ENCODE data around the gene KRTAP10-3.
"Not testable (repeated sequence)": the region's sequence is repeated elsewhere in the genome, so short reads cannot be mapped to it uniquely, and the experiment has no call there.

The KRTAP10-3 gene

DNA sequence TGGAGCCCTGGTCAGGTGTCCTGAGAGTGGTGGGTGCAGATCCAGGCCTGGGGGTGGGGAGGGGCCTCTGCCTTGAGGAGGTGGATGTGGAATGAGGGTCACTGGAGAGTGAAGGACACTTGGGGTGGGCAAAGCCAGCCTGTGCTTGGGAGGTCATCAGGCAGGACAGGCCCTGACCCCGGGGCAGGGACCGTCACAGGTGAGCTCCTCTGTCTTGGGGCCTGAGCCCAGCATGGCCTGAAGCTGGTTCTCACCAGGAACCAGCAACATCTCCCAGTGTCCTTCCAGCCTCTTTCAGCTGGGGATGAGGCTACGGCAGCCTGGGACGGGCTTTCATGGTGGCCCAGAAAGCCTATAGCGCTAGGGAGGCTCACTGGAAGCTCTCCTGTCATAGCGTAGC is 6.5 kb downstream of the KRTAP10-3 start:
- H3K36me3 Mint-ChIP-seq (ENCODE audit: low read depth): peaks cover 10% of the 10 kb centered on the region
- H3K4me3 Mint-ChIP-seq: no peak overlapping the region
- no peak for DNase-seq (ENCODE audit: low spot score)
- H3K4me1 Mint-ChIP-seq (ENCODE audit: low read depth): peaks cover 10% of the 10 kb centered on the region
- no peak overlapping the region for H3K27ac Mint-ChIP-seq
- H3K9me3 Mint-ChIP-seq: peaks cover 15% of the 10 kb centered on the region
- peaks cover 2% of the 10 kb centered on the region for H3K27me3 Mint-ChIP-seq (ENCODE audit: low read depth)

DNA sequence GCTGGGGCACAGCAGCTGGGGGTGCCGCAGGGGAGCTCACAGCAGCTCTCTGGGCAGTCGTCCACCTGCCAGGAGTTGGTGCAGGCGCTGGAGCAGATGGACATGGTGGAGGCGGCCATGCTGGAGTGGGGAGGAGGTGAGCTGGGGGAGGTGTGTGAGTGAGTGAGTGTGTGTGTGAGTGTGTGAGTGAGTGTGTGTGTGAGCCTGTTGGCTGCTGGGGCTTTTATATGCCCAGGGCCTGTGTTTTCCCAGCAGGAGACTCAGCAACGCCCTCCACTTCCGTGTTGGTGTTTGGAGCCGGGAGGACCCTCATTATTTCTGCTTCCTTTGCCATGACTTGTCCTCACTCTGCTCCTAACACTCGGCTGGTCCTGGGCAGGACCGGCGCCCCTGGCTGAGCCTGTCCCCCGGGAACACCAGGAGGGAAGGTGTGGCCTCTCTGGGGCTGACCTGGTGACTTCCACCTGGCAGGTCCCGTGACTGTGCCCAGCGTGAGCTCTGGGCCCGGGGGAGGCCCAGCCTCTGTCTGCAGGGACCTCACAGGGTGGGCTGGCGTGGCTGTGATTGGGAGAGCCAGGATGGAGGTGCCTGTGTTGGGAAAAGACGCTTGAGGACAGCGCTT is 7.1 kb downstream of the KRTAP10-3 start, which contains the start of gene KRTAP10-2:
Gene KRTAP10-2, minus strand, starts transcription at position 166 of the 622 bp plus-strand sequence. Its CDS starts 47 bp downstream, at position 119.
- H3K4me1 Mint-ChIP-seq (ENCODE audit: low read depth): peaks cover 11% of the 10 kb centered on the region
- no peak within 1 kb of the TSS for H3K27ac Mint-ChIP-seq
- H3K9me3 Mint-ChIP-seq: peaks cover 22% of the 10 kb centered on the region
- no peak for DNase-seq (ENCODE audit: low spot score)
- H3K36me3 Mint-ChIP-seq (ENCODE audit: low read depth): peaks cover 17% of the 10 kb centered on the region
- H3K4me3 Mint-ChIP-seq: no peak within 1 kb of the TSS
- peaks cover 2% of the 10 kb centered on the region for H3K27me3 Mint-ChIP-seq (ENCODE audit: low read depth)

DNA sequence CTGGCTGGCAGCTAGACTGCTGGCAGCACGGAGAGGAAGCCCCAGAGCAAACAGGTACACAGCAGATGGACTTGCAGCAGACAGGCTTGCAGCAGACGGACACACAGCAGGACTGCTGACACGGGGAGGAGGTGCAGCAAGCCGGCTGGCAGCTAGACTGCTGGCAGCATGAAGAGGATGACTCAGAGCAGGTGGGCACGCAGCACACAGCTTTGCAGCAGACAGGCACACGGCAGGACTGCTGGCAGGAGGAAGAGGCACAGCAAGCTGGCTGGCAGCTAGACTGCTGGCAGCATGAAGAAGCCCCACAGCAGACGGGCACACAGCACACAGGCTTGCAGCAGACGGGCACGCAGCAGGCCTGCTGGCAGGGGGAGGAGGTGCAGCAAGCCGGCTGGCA is 7.8 kb downstream of the KRTAP10-3 start:
- Mint-ChIP-seq H3K4me3 (no peak overlapping the region), H3K27me3 (ENCODE audit: low read depth) (peaks cover 2% of the 10 kb centered on the region), H3K36me3 (ENCODE audit: low read depth) (peaks cover 17% of the 10 kb centered on the region), H3K27ac (no peak overlapping the region), H3K4me1 (ENCODE audit: low read depth) (peaks cover 11% of the 10 kb centered on the region), H3K9me3 (peaks cover 22% of the 10 kb centered on the region)
- no peak for DNase-seq (ENCODE audit: low spot score)

DNA sequence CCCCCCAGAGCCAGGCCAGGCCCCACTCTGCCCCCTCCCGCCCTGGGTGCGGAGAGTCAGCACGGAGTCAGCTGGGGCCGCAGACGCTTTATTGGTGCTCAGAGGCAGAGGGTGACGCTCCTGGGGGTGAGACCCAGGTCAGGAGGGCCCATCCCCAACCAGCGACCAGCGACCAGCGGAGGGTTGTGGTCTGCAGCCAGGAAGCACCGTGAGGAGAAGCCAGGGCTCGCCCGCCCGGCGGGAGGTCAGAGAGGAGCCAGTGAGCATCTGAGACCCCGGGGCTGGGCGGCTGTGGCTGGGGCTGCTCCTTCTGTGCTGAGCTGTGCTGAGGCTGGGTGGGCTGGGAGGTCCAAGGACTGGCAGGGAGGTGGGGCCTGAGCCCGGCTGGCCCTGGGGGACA is 8.3 kb downstream of the KRTAP10-3 start:
- not testable (repeated sequence) for H3K4me3 Mint-ChIP-seq; H3K27ac Mint-ChIP-seq; H3K27me3 Mint-ChIP-seq (ENCODE audit: low read depth); DNase-seq (ENCODE audit: low spot score)
- peaks cover 20% of the 10 kb centered on the region for H3K36me3 Mint-ChIP-seq (ENCODE audit: low read depth)
- peaks cover 11% of the 10 kb centered on the region for H3K4me1 Mint-ChIP-seq (ENCODE audit: low read depth)
- H3K9me3 Mint-ChIP-seq: peaks cover 27% of the 10 kb centered on the region

DNA sequence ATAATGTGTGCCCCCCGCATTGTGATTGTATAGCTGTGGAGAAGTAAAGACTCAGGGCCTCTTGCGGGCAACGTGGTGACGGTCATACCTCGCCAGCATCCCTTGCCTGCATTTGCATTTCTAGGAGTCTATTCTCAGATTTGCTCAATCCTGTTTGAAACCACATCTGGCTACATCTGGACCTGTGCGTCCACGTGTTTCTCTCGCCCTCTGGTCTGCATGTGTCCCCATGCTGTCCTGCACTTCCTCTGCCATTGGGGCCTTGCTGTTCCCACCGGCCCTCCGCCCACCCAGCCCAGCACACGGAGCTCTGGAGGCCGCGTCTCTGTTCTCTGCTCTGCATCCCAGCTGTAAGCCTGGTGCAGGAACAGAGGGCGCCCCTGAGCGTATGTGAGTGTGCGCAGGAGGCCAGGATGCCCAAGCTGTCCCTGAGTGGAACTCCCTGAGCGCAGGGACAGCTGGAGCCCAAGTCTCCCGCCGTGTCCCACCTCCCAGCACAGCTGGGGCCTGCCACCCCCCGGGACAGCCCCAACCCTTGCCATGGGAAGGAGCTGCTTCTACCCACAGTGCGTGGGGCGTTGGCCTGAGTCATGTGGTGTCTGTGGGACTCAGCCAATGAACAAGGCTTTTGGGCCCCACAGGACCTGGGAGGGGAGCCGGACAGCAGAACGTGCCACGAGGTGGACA is 8.9 kb downstream of the KRTAP10-3 start:
- peaks cover 27% of the 10 kb centered on the region for H3K9me3 Mint-ChIP-seq
- no peak for DNase-seq (ENCODE audit: low spot score)
- H3K27ac Mint-ChIP-seq: no peak overlapping the region
- no peak overlapping the region for H3K4me3 Mint-ChIP-seq
- H3K27me3 Mint-ChIP-seq (ENCODE audit: low read depth): peaks cover 2% of the 10 kb centered on the region
- H3K36me3 Mint-ChIP-seq (ENCODE audit: low read depth): peaks cover 20% of the 10 kb centered on the region
- peaks cover 11% of the 10 kb centered on the region for H3K4me1 Mint-ChIP-seq (ENCODE audit: low read depth)

DNA sequence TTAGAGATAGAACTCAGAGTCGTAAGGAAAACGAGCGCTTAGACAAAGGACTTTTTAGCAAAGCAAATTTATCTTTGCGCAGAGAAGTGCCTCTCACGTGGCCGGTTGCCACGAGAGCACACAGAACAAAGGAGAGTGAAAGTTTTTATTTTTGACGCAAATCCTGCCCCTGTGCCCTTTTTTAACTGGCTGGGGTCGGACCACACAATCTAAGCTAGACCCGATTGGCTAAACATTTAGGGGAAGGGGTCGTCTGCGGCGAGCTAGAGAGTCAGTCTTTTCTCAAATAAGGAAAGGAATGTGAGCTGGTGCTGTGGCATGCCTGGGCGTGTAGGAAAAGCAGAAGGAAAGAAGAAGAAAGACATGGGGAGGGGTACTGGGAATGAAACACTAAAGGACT is 9.7 kb downstream of the KRTAP10-3 start:
- Mint-ChIP-seq H3K4me3 (no peak overlapping the region), H3K27me3 (ENCODE audit: low read depth) (peaks cover 2% of the 10 kb centered on the region), H3K4me1 (ENCODE audit: low read depth) (peaks cover 11% of the 10 kb centered on the region), H3K27ac (no peak overlapping the region), H3K36me3 (ENCODE audit: low read depth) (peaks cover 20% of the 10 kb centered on the region), H3K9me3 (peaks cover 27% of the 10 kb centered on the region)
- no peak for DNase-seq (ENCODE audit: low spot score)

DNA sequence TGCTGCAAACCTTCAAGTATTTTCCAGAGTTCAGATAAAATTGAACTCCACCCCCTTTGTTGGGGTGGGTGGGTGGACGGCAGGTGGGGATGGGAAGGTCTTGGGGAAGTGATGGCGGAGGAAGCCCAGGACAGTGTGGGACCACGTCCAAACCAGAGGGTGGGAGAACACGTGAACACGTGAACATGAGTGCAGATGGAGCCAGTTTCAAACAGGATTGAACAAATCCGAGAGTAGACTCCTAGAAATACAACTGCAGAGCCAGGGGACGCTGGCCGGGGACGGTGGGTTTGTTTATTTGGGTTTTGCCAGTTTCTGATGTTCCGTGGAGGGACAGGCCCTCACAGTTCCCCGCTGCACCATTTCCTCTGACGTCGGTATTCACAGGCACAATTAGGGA is 10.2 kb downstream of the KRTAP10-3 start:
- DNase-seq (ENCODE audit: low spot score): no peak
- Mint-ChIP-seq H3K36me3 (ENCODE audit: low read depth) (peaks cover 20% of the 10 kb centered on the region), H3K9me3 (peaks cover 27% of the 10 kb centered on the region), H3K27ac (no peak overlapping the region), H3K27me3 (ENCODE audit: low read depth) (peaks cover 2% of the 10 kb centered on the region), H3K4me3 (no peak overlapping the region), H3K4me1 (ENCODE audit: low read depth) (peaks cover 11% of the 10 kb centered on the region)

DNA sequence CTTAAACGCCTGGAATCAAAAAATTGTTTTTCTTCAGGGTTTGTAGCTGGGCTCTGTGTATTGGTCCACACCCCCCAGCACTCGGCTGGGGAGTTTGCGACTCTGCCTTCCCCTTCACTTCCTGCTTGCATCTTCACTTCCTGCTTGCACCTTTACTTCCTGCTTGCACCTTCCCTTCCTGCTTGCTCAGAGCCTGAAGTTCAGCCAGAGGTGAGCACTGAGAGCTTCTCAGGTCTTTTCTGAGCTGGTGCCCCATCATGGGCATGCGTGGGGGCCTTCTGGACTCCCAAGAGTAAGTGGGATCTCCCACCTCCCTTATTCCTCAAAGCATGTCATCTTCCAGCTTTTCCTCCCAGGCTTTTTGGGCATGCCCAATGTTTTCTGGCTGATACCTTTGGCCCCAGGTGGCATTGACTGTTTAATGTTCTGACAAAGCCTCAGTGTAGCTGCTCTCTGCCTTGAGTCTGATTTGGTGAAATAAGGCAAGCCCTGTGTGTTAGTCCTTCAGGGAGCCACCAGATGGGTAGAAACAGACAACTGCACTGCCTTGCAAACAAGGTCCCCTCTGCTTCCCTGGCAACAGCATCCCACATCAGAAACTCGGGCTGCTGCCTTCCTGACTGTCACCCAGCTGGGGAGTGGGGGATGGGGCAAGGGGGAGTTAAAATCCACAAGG is 10.8 kb downstream of the KRTAP10-3 start:
- peaks cover 20% of the 10 kb centered on the region for H3K36me3 Mint-ChIP-seq (ENCODE audit: low read depth)
- H3K4me1 Mint-ChIP-seq (ENCODE audit: low read depth): peaks cover 11% of the 10 kb centered on the region
- H3K9me3 Mint-ChIP-seq: peaks cover 27% of the 10 kb centered on the region
- no peak for DNase-seq (ENCODE audit: low spot score)
- no peaks in the 10 kb centered on the region for H3K27me3 Mint-ChIP-seq (ENCODE audit: low read depth)
- peak overlapping the region; percentile 76 for H3K27ac Mint-ChIP-seq
- peak overlapping the region; percentile 48 for H3K4me3 Mint-ChIP-seq

DNA sequence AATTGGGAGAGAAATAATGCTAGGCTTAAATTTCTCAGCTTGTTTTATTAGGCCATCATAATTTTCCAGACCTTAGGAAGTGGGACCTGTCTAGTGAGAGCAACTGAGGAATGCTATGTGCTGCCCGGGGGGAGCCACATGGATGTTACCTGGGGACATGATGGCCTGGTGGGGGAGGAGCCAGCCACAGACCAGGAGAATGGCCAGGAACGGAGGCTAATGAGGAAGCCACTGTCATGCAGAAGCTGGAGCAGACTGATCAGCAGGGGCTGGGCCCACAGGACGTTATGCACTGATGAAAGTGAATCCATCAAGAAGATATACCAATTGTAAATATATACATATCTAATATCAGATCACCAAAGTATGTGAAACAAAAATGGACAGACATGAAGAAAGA is 14.0 kb downstream of the KRTAP10-3 start:
- peaks cover 11% of the 10 kb centered on the region for H3K4me1 Mint-ChIP-seq (ENCODE audit: low read depth)
- no peak for DNase-seq (ENCODE audit: low spot score)
- peaks cover 20% of the 10 kb centered on the region for H3K36me3 Mint-ChIP-seq (ENCODE audit: low read depth)
- H3K4me3 Mint-ChIP-seq: no peak overlapping the region
- no peak overlapping the region for H3K27ac Mint-ChIP-seq
- peaks cover 32% of the 10 kb centered on the region for H3K9me3 Mint-ChIP-seq
- no peaks in the 10 kb centered on the region for H3K27me3 Mint-ChIP-seq (ENCODE audit: low read depth)

DNA sequence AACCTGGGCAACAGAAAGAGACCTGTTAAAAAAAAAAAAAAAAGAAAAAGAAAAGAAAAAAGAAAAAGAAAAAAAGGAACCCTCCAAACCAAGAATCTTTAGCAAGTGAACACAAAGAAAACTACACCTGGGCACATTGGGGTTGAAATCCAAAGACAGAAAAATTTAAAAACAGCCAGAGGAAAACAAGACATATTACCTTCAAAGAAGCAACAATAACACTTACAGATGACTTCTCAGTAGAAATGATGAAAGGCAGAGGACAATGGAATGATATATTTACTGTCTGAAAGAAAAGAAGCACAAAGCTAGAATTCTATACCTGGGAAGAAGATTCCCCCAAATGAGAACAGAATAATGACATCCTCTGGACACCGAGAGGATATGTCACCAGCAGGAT is 15.9 kb downstream of the KRTAP10-3 start:
- DNase-seq (ENCODE audit: low spot score): no peak
- Mint-ChIP-seq H3K9me3 (peaks cover 23% of the 10 kb centered on the region), H3K36me3 (ENCODE audit: low read depth) (peaks cover 16% of the 10 kb centered on the region), H3K27ac (no peak overlapping the region), H3K4me3 (no peak overlapping the region), H3K4me1 (ENCODE audit: low read depth) (peaks cover 7% of the 10 kb centered on the region), H3K27me3 (ENCODE audit: low read depth) (no peaks in the 10 kb centered on the region)

DNA sequence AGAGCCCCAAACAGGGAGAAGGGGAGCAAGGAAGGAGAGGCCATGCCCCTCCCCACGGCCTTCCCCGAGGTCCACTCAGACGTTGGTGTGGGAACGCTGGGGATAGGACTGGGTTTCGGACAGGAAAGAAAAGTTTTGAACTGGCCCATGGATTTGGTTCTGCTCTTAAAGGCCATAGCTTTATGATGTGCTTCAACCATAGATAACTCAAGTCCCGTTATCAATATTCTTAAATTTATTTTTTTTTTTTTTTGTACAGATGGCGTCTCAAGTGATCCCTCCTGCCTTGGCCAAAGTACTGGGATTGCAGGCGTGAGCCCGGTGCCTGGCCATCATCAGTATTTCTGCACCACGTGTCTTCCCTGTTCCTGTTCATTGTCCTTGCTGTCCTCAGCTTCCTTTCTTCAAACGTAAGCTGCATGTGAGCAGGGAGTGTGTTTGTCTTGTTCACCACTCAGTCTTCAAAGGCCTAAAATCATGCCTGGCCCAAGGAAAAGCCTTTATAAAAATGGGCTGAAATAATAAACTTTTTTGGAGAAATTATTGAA is 17.8 kb downstream of the KRTAP10-3 start:
- Mint-ChIP-seq H3K27ac (no peak overlapping the region), H3K9me3 (peaks cover 10% of the 10 kb centered on the region), H3K36me3 (ENCODE audit: low read depth) (peaks cover 4% of the 10 kb centered on the region), H3K4me3 (no peak overlapping the region), H3K4me1 (ENCODE audit: low read depth) (no peaks in the 10 kb centered on the region), H3K27me3 (ENCODE audit: low read depth) (no peaks in the 10 kb centered on the region)
- no peak for DNase-seq (ENCODE audit: low spot score)

DNA sequence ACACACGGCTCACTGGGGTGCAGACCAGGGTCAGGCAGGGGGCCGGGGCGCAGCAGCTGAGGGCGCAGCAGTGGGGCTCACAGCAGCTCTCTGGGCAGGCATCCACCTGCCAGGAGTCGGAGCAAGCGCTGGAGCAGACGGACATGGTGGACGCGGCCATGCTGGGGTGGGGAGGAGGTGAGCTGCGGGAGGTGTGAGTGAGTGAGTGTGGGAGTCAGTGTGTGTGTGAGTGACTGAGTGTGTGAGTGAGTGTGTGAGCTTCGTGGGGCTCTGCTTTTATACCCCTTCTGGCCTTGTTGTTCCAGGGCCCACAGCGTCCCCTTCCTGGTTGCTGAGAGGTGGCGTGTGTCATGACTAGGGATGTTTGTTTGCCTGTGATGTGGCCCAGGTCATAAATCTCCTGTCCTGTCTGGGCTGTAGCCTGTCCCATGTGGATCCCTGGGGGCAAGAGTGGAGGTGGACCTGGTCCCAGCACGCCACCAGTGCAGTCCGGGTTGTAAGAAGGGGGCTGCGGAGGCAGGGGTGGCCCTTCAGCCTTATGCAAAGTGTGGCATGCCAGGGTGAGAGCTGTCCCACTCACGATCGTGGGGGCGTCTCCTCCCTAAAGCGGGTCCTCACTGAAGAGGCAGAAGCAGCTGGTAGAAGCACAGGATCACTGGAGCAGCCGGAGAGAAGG is 18.5 kb downstream of the KRTAP10-3 start, which contains the start of gene KRTAP10-1:
Gene KRTAP10-1, minus strand, starts transcription at position 205 of the 676 bp plus-strand sequence. Its CDS starts 45 bp downstream, at position 160.
- Mint-ChIP-seq H3K27ac (no peak within 1 kb of the TSS), H3K4me1 (ENCODE audit: low read depth) (no peaks in the 10 kb centered on the region), H3K9me3 (peaks cover 5% of the 10 kb centered on the region), H3K4me3 (no peak within 1 kb of the TSS), H3K27me3 (ENCODE audit: low read depth) (no peaks in the 10 kb centered on the region), H3K36me3 (ENCODE audit: low read depth) (no peaks in the 10 kb centered on the region)
- no peak for DNase-seq (ENCODE audit: low spot score)

DNA sequence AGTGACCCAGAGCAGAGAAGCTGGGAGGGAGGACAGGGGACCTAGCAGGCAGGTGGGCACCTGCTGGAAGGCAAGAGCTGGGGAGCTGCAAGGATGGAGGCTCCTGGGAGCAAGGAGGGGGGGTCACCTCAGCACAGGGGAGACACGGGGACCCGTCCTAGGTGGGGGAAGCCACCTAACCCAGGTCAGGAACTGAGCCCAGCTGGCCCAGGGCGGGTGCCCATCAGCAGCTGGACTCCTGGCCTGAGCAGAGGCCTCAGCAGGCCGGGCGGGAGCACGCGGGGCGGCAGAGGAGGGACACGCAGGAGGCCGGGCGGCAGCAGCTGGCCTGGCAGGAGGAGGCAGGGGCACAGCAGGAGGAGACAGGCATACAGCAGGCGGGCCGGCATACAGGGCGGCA is 19.5 kb downstream of the KRTAP10-3 start:
- peaks cover 5% of the 10 kb centered on the region for H3K9me3 Mint-ChIP-seq
- H3K36me3 Mint-ChIP-seq (ENCODE audit: low read depth): no peaks in the 10 kb centered on the region
- no peak for DNase-seq (ENCODE audit: low spot score)
- no peaks in the 10 kb centered on the region for H3K4me1 Mint-ChIP-seq (ENCODE audit: low read depth)
- H3K4me3 Mint-ChIP-seq: no peak overlapping the region
- no peaks in the 10 kb centered on the region for H3K27me3 Mint-ChIP-seq (ENCODE audit: low read depth)
- H3K27ac Mint-ChIP-seq: no peak overlapping the region

Measured in T-helper 2 cell treated with Interferon-gamma antibody and Interleukin-4, amounts not matched to agents 5 μg/mL and 100 μg/mL, for 36 hours (primary cell).